HTERT RPE-1 (cell line): ENCODE data around the gene HJURP.
"Not testable (repeated sequence)": the region's sequence is repeated elsewhere in the genome, so short reads cannot be mapped to it uniquely, and the experiment has no call there.

ENCODE experiments used
- in situ Hi-C: fragments of 300-500 bp; cut with MboI; formaldehyde crosslinking; loops from 4 replicates; pipeline ENCODE4 v1.14.3; 2020; ENCODE audit warnings: low sequenced_read_pairs

The HJURP gene, protein sequence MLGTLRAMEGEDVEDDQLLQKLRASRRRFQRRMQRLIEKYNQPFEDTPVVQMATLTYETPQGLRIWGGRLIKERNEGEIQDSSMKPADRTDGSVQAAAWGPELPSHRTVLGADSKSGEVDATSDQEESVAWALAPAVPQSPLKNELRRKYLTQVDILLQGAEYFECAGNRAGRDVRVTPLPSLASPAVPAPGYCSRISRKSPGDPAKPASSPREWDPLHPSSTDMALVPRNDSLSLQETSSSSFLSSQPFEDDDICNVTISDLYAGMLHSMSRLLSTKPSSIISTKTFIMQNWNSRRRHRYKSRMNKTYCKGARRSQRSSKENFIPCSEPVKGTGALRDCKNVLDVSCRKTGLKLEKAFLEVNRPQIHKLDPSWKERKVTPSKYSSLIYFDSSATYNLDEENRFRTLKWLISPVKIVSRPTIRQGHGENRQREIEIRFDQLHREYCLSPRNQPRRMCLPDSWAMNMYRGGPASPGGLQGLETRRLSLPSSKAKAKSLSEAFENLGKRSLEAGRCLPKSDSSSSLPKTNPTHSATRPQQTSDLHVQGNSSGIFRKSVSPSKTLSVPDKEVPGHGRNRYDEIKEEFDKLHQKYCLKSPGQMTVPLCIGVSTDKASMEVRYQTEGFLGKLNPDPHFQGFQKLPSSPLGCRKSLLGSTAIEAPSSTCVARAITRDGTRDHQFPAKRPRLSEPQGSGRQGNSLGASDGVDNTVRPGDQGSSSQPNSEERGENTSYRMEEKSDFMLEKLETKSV

DNA sequence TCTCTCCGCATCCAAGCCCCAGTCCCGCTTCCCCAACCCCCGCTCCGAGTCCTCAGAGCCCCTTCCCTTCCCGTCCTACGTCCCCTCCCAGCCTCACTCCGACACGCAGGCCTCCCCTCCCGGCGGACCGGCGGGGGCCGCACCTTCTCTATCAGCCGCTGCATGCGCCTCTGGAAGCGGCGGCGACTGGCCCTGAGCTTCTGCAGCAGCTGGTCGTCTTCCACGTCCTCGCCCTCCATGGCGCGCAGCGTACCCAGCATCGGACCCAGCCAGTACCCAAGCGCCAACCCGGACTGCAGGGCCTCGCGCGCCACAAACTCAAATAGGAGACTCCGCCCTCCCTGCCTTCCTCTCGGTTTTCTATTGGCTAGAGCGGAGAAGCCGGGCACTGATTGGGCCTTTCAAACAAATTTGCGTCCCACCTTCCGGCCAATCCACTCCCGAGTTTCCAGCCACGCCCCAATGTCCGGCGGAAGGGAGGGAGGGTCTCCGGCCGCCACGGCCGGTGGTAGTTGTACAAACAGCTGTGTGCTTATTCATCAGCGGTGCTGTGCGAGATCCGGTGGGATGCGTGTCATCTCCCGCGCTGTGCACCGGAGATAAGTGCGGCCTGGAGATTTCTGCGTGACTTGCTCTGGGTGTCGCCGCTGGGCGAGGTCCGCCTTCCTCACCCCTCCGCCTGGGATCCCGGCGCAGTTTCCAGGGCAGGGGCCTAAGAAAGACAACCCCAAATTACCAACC is at the start of gene HJURP:
TSS of gene HJURP (minus strand) at position 295 of the 741 bp plus-strand sequence. CDS start at position 260, 35 bp downstream.
- in situ Hi-C loops: no loop called here

DNA sequence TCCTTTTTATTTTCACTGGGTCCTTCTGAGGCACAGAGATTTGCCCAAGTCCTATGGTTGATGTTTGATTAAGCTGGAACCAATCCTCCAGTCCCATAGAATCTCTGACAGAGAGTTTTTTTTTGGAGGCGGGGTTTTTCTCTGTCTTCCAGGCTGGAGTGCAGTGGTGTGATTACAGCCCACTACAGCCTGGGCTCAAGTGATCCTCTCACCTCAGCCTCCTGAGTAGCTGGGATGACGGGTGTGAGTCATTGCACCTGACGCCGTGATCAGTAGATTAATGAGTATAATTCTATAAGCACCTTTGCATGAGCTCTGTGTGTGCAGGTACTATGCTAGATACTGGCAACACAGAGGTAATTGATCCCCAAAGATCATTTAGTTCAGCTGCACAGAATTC is 47.5 kb upstream of the HJURP start:
- in situ Hi-C loops: no loop called here

DNA sequence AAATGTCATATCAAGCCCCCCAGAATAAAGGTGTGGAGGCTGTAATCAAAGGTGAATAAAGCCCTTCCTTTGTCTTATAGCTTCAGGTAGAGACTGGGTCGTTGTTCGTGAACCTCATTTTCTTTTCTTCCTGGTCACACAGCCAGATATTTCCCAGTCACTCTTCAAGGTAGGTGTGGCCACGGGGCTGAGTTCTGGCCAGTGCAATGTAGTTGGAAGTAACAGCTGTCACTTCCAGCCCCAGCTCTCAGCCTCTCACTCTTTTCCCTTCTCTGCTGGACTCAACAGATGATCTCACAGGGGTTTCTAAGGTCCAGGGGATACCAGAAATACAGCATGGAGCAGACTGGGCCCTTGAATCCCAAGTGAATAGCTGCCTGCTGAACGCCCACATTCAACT is 47.0 kb upstream of the HJURP start:
- in situ Hi-C loops: no loop called here

DNA sequence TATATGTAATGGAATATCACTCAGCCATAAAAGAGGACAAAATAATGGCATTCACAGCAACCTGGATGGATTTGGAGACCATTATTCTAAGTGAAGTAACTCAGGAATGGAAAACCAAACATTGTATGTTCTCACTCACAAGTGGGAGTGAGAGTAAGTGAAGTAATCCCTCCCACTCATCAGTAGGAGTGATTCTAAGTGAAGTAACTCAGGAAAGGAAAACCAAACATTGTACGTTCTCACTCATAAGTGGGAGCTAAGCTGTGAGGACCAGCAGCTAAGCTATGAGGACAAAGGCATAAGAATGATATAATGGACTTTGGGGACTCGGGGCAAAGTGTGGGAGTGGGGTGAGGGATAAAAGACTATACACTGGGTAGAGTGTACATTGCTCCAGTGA is 41.9 kb upstream of the HJURP start:
- in situ Hi-C loops: not testable (repeated sequence)

GRCh38 chr2:233892793-233893192 is 38.5 kb upstream of the HJURP start:
- in situ Hi-C loops: no loop called here

DNA sequence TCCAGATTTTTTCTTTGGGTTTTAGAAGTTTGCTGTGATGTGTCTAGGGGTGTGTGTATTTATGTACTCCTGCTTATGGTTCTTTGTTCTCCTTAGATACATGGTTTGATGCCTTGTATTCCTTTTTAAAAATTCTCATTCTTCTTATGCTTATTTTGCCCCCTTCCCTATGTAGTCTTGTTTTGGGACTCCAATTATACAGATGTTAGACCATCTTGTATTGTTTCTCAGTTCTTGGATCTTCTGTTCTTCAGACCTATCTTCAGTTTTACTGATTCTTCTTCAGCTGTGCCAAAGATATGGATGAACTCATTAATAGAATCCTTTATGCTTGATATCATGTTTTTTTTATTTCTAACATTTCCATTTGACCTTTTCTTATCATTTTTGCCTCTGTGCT is 28.0 kb upstream of the HJURP start:
- in situ Hi-C loops: no loop called here

DNA sequence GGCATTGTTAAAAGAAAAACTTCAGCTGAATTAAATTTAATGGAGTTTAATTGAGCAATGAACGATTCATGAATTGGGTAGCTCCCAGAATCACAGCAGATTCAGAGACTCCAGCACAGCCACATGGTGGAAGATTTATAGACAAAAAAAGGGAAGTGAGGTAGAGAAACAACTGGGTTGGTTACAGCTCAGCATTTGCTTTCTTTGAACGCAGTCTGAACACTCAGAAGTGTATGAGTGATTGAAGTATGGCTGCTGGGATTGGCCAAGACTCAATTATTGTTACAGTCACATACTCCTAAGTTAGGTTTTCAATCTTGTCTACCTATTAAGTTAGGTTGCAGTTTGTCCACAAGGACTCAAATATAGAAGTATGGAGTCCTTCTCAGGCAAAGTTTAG is 17.8 kb upstream of the HJURP start:
- in situ Hi-C loops: not testable (repeated sequence)

- in situ Hi-C loops: no loop called here
Observed at GRCh38 chr2:233871432-233871831, 17.1 kb upstream of the HJURP start.

DNA sequence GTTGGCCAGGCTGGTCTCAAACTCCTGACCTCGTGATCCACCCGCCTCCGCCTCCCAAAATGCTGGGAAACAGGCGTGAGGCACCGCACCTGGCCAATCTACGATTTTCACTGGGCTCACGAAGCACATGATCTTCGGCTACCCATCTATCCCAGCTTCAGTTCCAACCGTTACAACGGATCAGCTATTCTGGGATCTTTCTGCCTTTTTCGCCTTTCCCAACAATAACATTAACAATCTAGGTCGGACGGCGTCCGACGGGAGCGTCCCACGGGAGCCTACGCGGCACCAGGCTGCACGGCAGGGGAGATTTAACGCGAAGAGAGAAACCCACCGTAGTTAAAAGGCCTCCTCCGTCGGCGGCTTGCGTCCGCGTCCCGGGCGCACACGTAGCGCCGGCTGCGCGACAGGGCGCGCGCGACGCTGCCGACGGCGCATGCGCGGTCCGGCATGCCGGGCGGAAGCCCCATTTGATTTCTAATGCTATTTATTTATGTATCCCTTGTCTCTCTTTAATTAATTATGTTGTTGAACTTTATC is 13.7 kb upstream of the HJURP start, which contains the start of gene MSL3B:
TSS of gene MSL3B (minus strand) at position 394 of the 540 bp plus-strand sequence.
- in situ Hi-C loops: no loop called here

GRCh38 chr2:233866479-233866878 is 12.1 kb upstream of the HJURP start:
- in situ Hi-C loops: no loop called here

GRCh38 chr2:233865838-233866237 is 11.5 kb upstream of the HJURP start:
- in situ Hi-C loops: no loop called here

DNA sequence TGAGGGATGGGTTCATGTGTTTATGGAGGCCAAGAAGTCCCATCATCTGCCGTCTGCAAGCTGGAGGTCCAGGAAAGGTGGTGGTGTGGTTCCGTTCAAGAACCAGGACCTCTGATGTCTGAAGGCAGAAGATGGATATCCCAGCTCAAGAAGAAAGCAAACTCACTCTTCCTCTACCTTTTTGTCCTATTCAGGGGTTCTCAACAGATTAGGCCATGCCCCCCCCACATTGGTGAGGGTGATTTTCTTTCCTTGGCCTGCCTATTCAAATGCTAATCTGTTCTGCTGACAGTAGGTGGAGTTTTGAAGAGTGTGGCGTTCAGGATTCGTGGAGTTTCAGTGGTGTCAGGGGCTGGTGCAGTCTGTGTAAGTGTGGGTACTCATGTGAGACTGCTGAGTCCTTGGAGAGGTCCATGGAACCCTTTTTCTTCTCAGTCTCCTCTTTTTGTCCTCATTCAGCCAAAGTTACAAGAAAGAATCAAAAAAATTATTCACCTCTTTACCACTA is 8.0 kb upstream of the HJURP start:
- in situ Hi-C loops: no loop called here

DNA sequence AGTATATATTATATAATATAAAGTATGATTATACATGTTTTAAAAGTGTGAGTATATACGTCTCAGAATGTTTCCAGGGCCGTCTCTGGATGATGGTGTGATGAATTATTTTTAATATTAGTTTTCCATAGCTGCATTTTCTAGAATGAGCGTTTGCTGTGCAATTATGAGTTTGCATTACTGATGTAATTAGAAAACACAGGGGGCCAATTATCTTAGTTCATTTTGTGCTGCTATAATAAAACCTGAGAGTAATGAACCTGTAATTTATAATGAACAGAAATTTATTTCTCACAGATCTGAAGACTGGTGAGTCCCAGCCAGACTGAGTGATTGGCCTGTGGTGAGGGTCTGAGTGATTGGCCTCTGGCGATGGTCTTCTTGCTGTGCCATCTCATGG is 4.0 kb upstream of the HJURP start:
- in situ Hi-C loops: no loop called here

- in situ Hi-C loops: no loop called here
Observed at GRCh38 chr2:233857511-233858141, 3.3 kb upstream of the HJURP start.

GRCh38 chr2:233856184-233856583 is 1.8 kb upstream of the HJURP start:
- in situ Hi-C loops: no loop called here

GRCh38 chr2:233855345-233855744 is 1.0 kb upstream of the HJURP start:
- in situ Hi-C loops: no loop called here

DNA sequence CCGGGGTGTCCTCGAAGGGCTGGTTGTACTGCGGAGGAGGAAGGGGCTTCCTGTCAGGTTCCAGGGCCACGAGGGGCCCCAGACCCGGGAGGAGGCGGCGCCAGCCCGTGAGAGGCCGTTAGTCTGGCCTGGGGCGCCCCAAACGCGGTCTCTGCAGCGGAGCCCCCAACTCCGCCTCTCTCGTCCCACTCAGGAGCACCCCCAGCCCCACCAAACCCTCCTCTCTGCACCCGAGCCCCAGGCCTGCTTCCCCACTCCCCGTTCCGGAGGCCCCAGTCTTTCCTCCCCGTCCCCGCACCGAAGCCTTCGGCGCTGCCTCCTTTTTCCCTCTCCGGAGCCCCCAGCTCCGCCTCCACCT is 473 bp downstream of the HJURP start:
- in situ Hi-C loops: no loop called here

- in situ Hi-C loops: no loop called here
Observed at GRCh38 chr2:233853353-233853752, 982 bp downstream of the HJURP start.

DNA sequence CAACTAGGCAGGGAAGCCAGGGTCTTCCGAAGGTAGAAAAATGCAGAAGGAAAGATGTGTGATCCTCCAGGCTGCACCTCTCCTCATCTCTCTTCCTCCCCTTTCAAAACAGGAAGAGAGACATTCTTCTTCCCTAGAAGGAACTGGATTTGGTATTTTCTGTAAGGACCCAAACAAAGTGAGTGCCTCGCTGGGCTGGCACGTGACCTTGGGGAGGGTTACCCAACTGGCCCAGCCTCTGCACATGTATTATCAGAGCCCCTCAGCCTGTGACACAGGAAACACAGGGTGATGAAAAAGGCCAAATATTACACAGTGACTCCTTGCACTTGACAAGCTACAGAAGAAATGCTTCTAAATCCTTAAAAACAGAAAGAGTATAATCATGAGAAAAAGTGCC is 2.3 kb downstream of the HJURP start:
- in situ Hi-C loops: no loop called here

- in situ Hi-C loops: no loop called here
Observed at GRCh38 chr2:233851169-233851568, 3.2 kb downstream of the HJURP start.

- in situ Hi-C loops: no loop called here
Observed at GRCh38 chr2:233850745-233851144, 3.6 kb downstream of the HJURP start.
